A549 (cell line): ENCODE data around the gene ADIG. TPM values are rescaled to one million over a fixed set of nuclear protein-coding genes. Genes with fewer than 3 reads are reported as not detected.

Experiments used
- ATAC-seq, 2 experiments: fragments of 200-7000 bp in 1 of 2; fragments of >200 bp in 1 of 2; cut with Nextera tagmentation in 1 of 2; cut with Tn5 transposase in 1 of 2; 3 replicates each; pipeline versions ENCODE4 v1.8.0 to v1.9.1; 2018 to 2020; ENCODE audit warnings: mild to moderate bottlenecking in 1 of 2, moderate library complexity in 1 of 2
- CTCF ChIA-PET: fragments of 300-600 bp; sonication (Branson Sonifier 250); formaldehyde crosslinking; extraction: SDS; loops from one replicate; lab custom pipeline; 2021; ENCODE audit warnings: antibody characterized with exemption, inconsistent platforms; lab: Yijun Ruan, JAX
- POLR2A ChIA-PET: fragments of 350-600 bp; formaldehyde crosslinking; extraction: SDS; loops from one replicate; lab custom pipeline; 2021; ENCODE audit warnings: antibody characterized with exemption, inconsistent platforms; lab: Yijun Ruan, JAX
- DNase-seq, 2 experiments: peaks; one replicate each; pipeline versions ENCODE4 v3.0.0 to v3.0.0-alpha.2; 2011 to 2016; ENCODE audit warnings: low read depth in 1 of 2, low spot score in 1 of 2
- FAIRE-seq: peaks from 2 replicates; lab custom pipeline; 2011; peaks lifted over from hg19 to GRCh38; lab: Jason Lieb, UNC
- H3K27ac ChIP-seq, 2 experiments: fragments of >200 bp; sonication (Bioruptor Twin); formaldehyde crosslinking; 3 replicates each; pipeline ENCODE4 v1.5.1; 2016 to 2017
- H3K4me1 ChIP-seq: fragments of >200 bp; sonication (Bioruptor Twin); formaldehyde crosslinking; 3 replicates; pipeline ENCODE4 v1.6.1; 2016
- H3K4me2 ChIP-seq: fragments of >200 bp; sonication (Bioruptor Twin); formaldehyde crosslinking; 3 replicates; pipeline ENCODE4 v1.6.1; 2016
- H3K4me3 ChIP-seq: fragments of >200 bp; sonication (Bioruptor Twin); formaldehyde crosslinking; 3 replicates; pipeline ENCODE4 v1.5.1; 2016
- H3K9me3 ChIP-seq: fragments of >200 bp; sonication (Bioruptor Twin); formaldehyde crosslinking; 3 replicates; pipeline ENCODE4 v1.6.1; 2016
- CHD2 ChIP-seq: fragments of 150-350 bp; IDR thresholded peaks from 2 replicates; pipeline ENCODE4 v1.6.1; 2014; ENCODE audit warnings: low read length; ENCODE audit not compliant: partially characterized antibody
- FOSB ChIP-seq: fragments of 250-450 bp; sonication (Bioruptor Pico); IDR thresholded peaks from 2 replicates; pipeline ENCODE4 v1.5.0; 2020; ENCODE audit warnings: mild to moderate bottlenecking, moderate library complexity
- HEYL ChIP-seq: fragments of 250-450 bp; sonication (Bioruptor Pico); IDR thresholded peaks from 2 replicates; pipeline ENCODE4 v1.8.0; 2021; ENCODE audit warnings: mild to moderate bottlenecking, moderate library complexity
- HOXA7 ChIP-seq: fragments of 250-450 bp; sonication (Bioruptor Pico); IDR thresholded peaks from 2 replicates; pipeline ENCODE4 v1.5.0; 2020; ENCODE audit warnings: mild to moderate bottlenecking, moderate library complexity
- HOXB5 ChIP-seq: fragments of 250-450 bp; sonication (Bioruptor Pico); IDR thresholded peaks from 2 replicates; pipeline ENCODE4 v1.5.0; 2020; ENCODE audit warnings: mild to moderate bottlenecking, moderate library complexity
- JUNB ChIP-seq: fragments of >200 bp; sonication (Bioruptor Twin); formaldehyde crosslinking; IDR thresholded peaks from 2 replicates; pipeline ENCODE4 v1.6.1; 2016
- MAFK ChIP-seq: fragments of 450-650 bp; IDR thresholded peaks from 2 replicates; pipeline ENCODE4 v1.6.1; 2014; ENCODE audit not compliant: partially characterized antibody
- NR3C1 ChIP-seq: fragments of >200 bp; sonication (Bioruptor Twin); formaldehyde crosslinking; IDR thresholded peaks from 3 replicates; pipeline ENCODE4 v1.6.1; 2017
- SMC3 ChIP-seq: fragments of >200 bp; sonication (Bioruptor Twin); formaldehyde crosslinking; IDR thresholded peaks from 3 replicates; pipeline ENCODE4 v1.6.1; 2018; ENCODE audit warnings: inconsistent platforms
- ZFP36 ChIP-seq: fragments of 450-650 bp; IDR thresholded peaks from 2 replicates; pipeline ENCODE4 v1.6.1; 2014; ENCODE audit warnings: borderline replicate concordance; ENCODE audit not compliant: partially characterized antibody
- WGBS: methylation state at CpG from one replicate; pipeline ENCODE4 v1.1.6; 2017; ENCODE audit errors: missing lambda C conversion rate; 5-methylcytosine and 5-hydroxymethylcytosine counted together
- polyA plus RNA-seq, 4 experiments: library from polyadenylated mRNA; depleted of rRNA in 3 of 4; stranded (reverse); fragments of >200 nt; fragmentation: RNase III in 1 of 4; extraction: RNeasy Plus Mini Kit Qiagen cat#74134 plus additional on column Dnase treatment in 1 of 4; gene quantifications; 2 replicates in 3 of 4; 3 replicates in 1 of 4; pipeline ENCODE4 v1.2.3, GENCODE V29; 2011 to 2017
- TF ChIP-seq, protein P1 (sequence below): IDR thresholded peaks from 2 replicates; pipeline ENCODE4 v1.6.1; 2012
- TF ChIP-seq, protein P2 (sequence below): fragments of >200 bp; sonication (Bioruptor Twin); formaldehyde crosslinking; IDR thresholded peaks from 3 replicates; pipeline ENCODE4 v1.5.1; 2016
- TF ChIP-seq, protein P3 (sequence below): fragments of 250-450 bp; sonication (Bioruptor Pico); IDR thresholded peaks from 2 replicates; pipeline ENCODE4 v1.5.0; 2021; ENCODE audit warnings: mild to moderate bottlenecking, moderate library complexity, borderline replicate concordance

ADIG gene
- polyA plus RNA-seq, 2 of the 4 experiments (the other 2 are of a cell fraction): not detected

DNA sequence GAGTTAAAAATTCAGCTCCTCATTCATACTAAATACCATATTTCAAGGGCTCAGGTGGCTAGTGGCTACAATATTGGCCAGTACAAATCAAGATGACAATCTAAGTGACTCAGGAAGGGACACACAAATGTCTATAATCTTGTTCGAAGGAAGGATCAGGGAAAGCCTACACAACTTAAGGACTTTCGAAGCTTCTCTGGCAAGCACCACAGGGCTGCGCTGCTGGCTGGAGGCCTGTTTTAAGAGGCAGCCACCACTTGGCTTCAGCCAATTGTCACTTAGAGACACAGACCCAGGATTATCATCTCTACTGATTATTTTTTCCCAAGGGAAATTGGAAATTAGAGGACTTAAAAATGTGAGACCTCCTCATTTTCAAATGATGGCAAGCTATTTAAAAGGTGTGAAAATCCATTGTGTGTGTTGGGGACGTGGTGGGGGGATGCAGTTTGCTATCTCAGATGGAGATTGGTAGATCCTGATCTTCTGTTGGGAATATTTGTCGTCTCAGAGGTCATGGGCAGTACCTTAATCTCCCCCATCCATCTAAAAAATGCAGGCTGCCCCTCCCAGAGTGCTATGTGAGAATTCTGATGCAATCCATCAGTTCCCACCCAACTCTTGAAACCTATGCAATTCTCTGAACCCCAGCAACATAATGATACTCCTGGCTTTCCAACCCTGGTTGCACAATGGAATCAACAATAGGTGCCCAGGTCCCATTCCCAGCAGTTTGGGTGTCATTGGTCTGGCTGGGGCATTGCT is 31.9 kb downstream of the ADIG start:
- WGBS: 63% methylated on average over 5 of the region's 5 CpGs
- ChIA-PET POLR2A (no interaction called here), CTCF (interaction anchor here (0.8 to 1.6 kb wide), 2 partner anchors 20 to 47 kb away, joined by 3 to 7 read pairs; no protein-coding TSS in a partner anchor)
- TF ChIP-seq HOXA7 (CRISPR knock-in tag) (no peak), MAFK (no peak), HEYL (no peak), FOSB (CRISPR knock-in tag) (no peak), CHD2 (no peak), SMC3 (no peak), NR3C1 (no peak)
- TF ChIP-seq, protein P1, sequence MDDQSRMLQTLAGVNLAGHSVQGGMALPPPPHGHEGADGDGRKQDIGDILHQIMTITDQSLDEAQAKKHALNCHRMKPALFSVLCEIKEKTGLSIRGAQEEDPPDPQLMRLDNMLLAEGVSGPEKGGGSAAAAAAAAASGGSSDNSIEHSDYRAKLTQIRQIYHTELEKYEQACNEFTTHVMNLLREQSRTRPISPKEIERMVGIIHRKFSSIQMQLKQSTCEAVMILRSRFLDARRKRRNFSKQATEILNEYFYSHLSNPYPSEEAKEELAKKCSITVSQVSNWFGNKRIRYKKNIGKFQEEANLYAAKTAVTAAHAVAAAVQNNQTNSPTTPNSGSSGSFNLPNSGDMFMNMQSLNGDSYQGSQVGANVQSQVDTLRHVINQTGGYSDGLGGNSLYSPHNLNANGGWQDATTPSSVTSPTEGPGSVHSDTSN: no peak
- H3K4me2 ChIP-seq: no peak overlapping the region
- no peak overlapping the region for H3K4me3 ChIP-seq
- peaks cover 18% of the 10 kb centered on the region; the same call in 2 of the 3 replicates for H3K4me1 ChIP-seq
- no peaks in the 10 kb centered on the region for H3K9me3 ChIP-seq
- ATAC-seq: no peak
- FAIRE-seq: no peak
- no peak for DNase-seq
- H3K27ac ChIP-seq: no peak overlapping the region

DNA sequence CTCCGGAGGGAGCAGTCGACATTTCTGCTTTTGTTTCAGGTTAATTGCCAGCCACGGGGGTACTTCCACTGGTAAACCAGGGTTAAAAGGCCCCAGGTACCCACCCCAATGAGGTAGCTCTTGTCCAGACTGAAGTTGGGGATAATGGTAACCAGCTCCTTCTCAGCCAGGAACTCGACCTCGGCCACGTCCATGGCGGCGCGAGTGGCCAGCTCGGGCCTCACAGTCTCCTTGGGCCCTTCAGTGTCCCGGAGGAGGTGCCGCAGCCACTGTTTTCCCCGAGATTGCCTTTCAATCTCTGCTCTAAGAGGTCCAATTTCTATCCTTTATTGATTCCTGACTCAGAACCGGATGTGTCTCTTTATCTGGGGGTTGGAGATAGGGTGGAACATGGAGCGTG is 34.3 kb downstream of the ADIG start:
- WGBS: 68% methylated on average over 15 of the region's 15 CpGs
- TF ChIP-seq JUNB: no peak
- TF ChIP-seq, protein P2, sequence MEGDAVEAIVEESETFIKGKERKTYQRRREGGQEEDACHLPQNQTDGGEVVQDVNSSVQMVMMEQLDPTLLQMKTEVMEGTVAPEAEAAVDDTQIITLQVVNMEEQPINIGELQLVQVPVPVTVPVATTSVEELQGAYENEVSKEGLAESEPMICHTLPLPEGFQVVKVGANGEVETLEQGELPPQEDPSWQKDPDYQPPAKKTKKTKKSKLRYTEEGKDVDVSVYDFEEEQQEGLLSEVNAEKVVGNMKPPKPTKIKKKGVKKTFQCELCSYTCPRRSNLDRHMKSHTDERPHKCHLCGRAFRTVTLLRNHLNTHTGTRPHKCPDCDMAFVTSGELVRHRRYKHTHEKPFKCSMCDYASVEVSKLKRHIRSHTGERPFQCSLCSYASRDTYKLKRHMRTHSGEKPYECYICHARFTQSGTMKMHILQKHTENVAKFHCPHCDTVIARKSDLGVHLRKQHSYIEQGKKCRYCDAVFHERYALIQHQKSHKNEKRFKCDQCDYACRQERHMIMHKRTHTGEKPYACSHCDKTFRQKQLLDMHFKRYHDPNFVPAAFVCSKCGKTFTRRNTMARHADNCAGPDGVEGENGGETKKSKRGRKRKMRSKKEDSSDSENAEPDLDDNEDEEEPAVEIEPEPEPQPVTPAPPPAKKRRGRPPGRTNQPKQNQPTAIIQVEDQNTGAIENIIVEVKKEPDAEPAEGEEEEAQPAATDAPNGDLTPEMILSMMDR: no peak
- TF ChIP-seq, all 56 proteins: peak for 0
- DNase-seq (no peak), ATAC-seq (no peak), FAIRE-seq (no peak)
- no peak overlapping the region for H3K27ac ChIP-seq
- H3K4me3 ChIP-seq: no peak overlapping the region
- POLR2A ChIA-PET: no interaction called here
- no peak overlapping the region for H3K4me2 ChIP-seq
- CTCF ChIA-PET: interaction anchor here (0.7 to 2.0 kb wide), 7 partner anchors 10 to 117 kb away, joined by 3 to 6 read pairs (median 3); no protein-coding TSS in a partner anchor
- peaks cover 17% of the 10 kb centered on the region; the same call in 2 of the 3 replicates for H3K4me1 ChIP-seq
- H3K9me3 ChIP-seq: no peaks in the 10 kb centered on the region

DNA sequence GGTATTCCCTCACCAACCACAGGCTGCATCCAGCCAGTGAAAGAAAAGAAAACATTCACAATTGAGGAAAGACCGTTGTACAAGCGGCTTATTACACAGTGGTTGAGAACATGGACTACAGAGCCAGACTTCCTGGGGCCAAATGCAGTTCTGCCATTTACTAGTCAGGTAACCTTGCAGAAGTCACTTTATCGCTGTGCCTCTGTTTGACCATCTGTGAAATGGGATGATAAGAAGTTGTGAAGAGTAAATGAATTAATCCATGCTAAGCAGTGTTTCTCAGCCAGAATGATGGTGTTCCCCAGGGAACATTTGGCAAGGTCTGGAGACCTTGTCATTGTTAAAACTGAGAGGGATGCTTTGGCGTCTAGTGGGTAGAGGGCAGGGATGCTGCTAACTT is 35.5 kb downstream of the ADIG start:
- TF ChIP-seq ZFP36 (no peak), HOXB5 (CRISPR knock-in tag) (no peak)
- TF ChIP-seq, protein P3, sequence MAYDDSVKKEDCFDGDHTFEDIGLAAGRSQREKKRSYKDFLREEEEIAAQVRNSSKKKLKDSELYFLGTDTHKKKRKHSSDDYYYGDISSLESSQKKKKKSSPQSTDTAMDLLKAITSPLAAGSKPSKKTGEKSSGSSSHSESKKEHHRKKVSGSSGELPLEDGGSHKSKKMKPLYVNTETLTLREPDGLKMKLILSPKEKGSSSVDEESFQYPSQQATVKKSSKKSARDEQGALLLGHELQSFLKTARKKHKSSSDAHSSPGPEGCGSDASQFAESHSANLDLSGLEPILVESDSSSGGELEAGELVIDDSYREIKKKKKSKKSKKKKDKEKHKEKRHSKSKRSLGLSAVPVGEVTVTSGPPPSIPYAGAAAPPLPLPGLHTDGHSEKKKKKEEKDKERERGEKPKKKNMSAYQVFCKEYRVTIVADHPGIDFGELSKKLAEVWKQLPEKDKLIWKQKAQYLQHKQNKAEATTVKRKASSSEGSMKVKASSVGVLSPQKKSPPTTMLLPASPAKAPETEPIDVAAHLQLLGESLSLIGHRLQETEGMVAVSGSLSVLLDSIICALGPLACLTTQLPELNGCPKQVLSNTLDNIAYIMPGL: no peak
- ChIA-PET POLR2A (no interaction called here), CTCF (interaction anchor here (0.6 kb wide), 2 partner anchors 116 to 330 kb away, joined by 3 to 4 read pairs; no protein-coding TSS in a partner anchor)
- FAIRE-seq (no peak), DNase-seq (no peak), ATAC-seq (no peak)
- Histone ChIP-seq H3K4me3 (no peak overlapping the region), H3K9me3 (no peaks in the 10 kb centered on the region), H3K27ac (no peak overlapping the region), H3K4me2 (no peak overlapping the region), H3K4me1 (peaks cover 11% of the 10 kb centered on the region; the same call in 1 of the 3 replicates)
- 89% methylated on average over 4 of the region's 4 CpGs for WGBS
